HEK293 (cell line): ENCODE results near the gene C13orf42.

Source experiments
- CTCF ChIA-PET: fragments of 350-600 bp; formaldehyde crosslinking; extraction: SDS; loops from one replicate; lab custom pipeline; 2021; ENCODE audit warnings: antibody characterized with exemption; lab: Yijun Ruan, JAX
- POLR2A ChIA-PET: fragments of 300-600 bp; formaldehyde crosslinking; extraction: SDS; loops from one replicate; lab custom pipeline; 2020; ENCODE audit warnings: antibody characterized with exemption, inconsistent platforms; lab: Yijun Ruan, JAX
- H3K27ac ChIP-seq: fragments of 200-500 bp; sonication (Bioruptor generic); 2 replicates; pipeline ENCODE4 v1.5.1; 2014; ENCODE audit warnings: low read depth, low read length, control low read depth, inconsistent platforms; ENCODE audit errors: extremely low read depth
- H3K36me3 ChIP-seq, 2 experiments: fragments of 200-500 bp in 1 of 2; sonication (Bioruptor generic) in 1 of 2; 1 replicate in 1 of 2; 2 replicates in 1 of 2; pipeline ENCODE4 v1.5.1; 2014 to 2017; ENCODE audit warnings: inconsistent platforms in 2 of 2, low read length in 2 of 2; ENCODE audit not compliant: control insufficient read depth in 2 of 2, insufficient read depth in 1 of 2
- H3K4me1 ChIP-seq: fragments of 200-500 bp; sonication (Bioruptor generic); 2 replicates; pipeline ENCODE4 v1.5.1; 2014; ENCODE audit warnings: mild to moderate bottlenecking, low read length, inconsistent platforms; ENCODE audit not compliant: control insufficient read depth, insufficient read depth
- H3K4me3 ChIP-seq: 2 replicates; pipeline ENCODE4 v1.5.1; 2011; ENCODE audit warnings: low read depth, mild to moderate bottlenecking, control low read depth, low read length, moderate library complexity
- H3K9me3 ChIP-seq: fragments of 200-500 bp; sonication (Bioruptor generic); 2 replicates; pipeline ENCODE4 v1.5.1; 2014; ENCODE audit warnings: low read depth, low read length, inconsistent platforms; ENCODE audit not compliant: control insufficient read depth, insufficient read depth
- CTCF ChIP-seq: fragments of 450-650 bp; formaldehyde crosslinking; IDR thresholded peaks from 2 replicates; pipeline ENCODE4 v1.5.1; 2016; ENCODE audit warnings: missing biosample characterization, missing genetic modification characterization
- FEZF1 ChIP-seq: fragments of 450-650 bp; formaldehyde crosslinking; IDR thresholded peaks from 2 replicates; pipeline ENCODE4 v1.5.1; 2016; ENCODE audit warnings: missing biosample characterization, missing genetic modification characterization
- PRDM6 ChIP-seq: fragments of 450-650 bp; formaldehyde crosslinking; IDR thresholded peaks from 2 replicates; pipeline ENCODE4 v1.5.1; 2017; ENCODE audit warnings: missing biosample characterization, missing genetic modification characterization
- YY2 ChIP-seq: fragments of 450-650 bp; formaldehyde crosslinking; IDR thresholded peaks from 2 replicates; pipeline ENCODE4 v1.5.1; 2016; ENCODE audit warnings: missing biosample characterization, missing genetic modification characterization
- ZBTB26 ChIP-seq: fragments of 450-650 bp; formaldehyde crosslinking; optimal IDR thresholded peaks from 2 replicates; pipeline ENCODE3; 2016; ENCODE audit warnings: missing biosample characterization, mild to moderate bottlenecking, missing genetic modification characterization
- ZBTB44 ChIP-seq: fragments of 450-650 bp; IDR thresholded peaks from 2 replicates; pipeline ENCODE4 v1.5.1; 2018; ENCODE audit warnings: missing biosample characterization, mild to moderate bottlenecking, missing genetic modification characterization
- ZNF132 ChIP-seq: fragments of 450-650 bp; formaldehyde crosslinking; IDR thresholded peaks from 2 replicates; pipeline ENCODE4 v1.5.1; 2017; ENCODE audit warnings: missing biosample characterization, missing genetic modification characterization, borderline replicate concordance
- ZNF133 ChIP-seq: fragments of 450-650 bp; formaldehyde crosslinking; IDR thresholded peaks from 2 replicates; pipeline ENCODE4 v1.5.1; 2016; ENCODE audit warnings: missing biosample characterization, missing genetic modification characterization
- ZNF2 ChIP-seq: fragments of 450-650 bp; formaldehyde crosslinking; IDR thresholded peaks from 2 replicates; pipeline ENCODE4 v1.5.1; 2016; ENCODE audit warnings: missing biosample characterization, missing genetic modification characterization
- ZNF221 ChIP-seq: fragments of 450-650 bp; formaldehyde crosslinking; IDR thresholded peaks from 2 replicates; pipeline ENCODE4 v1.5.1; 2017; ENCODE audit warnings: missing biosample characterization, missing genetic modification characterization, borderline replicate concordance
- ZNF26 ChIP-seq: fragments of 450-650 bp; formaldehyde crosslinking; IDR thresholded peaks from 2 replicates; pipeline ENCODE4 v1.5.1; 2016; ENCODE audit warnings: missing biosample characterization, missing genetic modification characterization
- ZNF280D ChIP-seq: fragments of 450-650 bp; formaldehyde crosslinking; IDR thresholded peaks from 2 replicates; pipeline ENCODE4 v1.5.1; 2016; ENCODE audit warnings: missing biosample characterization, missing genetic modification characterization
- ZNF398 ChIP-seq: fragments of 450-650 bp; formaldehyde crosslinking; IDR thresholded peaks from 2 replicates; pipeline ENCODE4 v1.5.1; 2017; ENCODE audit warnings: missing biosample characterization, missing genetic modification characterization
- ZNF626 ChIP-seq: fragments of 450-650 bp; sonication (Bioruptor Pico); formaldehyde crosslinking; IDR thresholded peaks from 2 replicates; pipeline ENCODE4 v1.5.1; 2018; ENCODE audit warnings: missing biosample characterization, missing genetic modification characterization, inconsistent platforms
- ZNF654 ChIP-seq: fragments of 450-650 bp; formaldehyde crosslinking; IDR thresholded peaks from 2 replicates; pipeline ENCODE4 v1.5.1; 2016; ENCODE audit warnings: low read depth, missing biosample characterization, missing genetic modification characterization
- ZNF677 ChIP-seq: fragments of 450-650 bp; IDR thresholded peaks from 2 replicates; pipeline ENCODE4 v1.5.0; 2018; ENCODE audit warnings: missing biosample characterization, mild to moderate bottlenecking, missing genetic modification characterization, moderate library complexity
- ZNF792 ChIP-seq: fragments of 450-650 bp; formaldehyde crosslinking; IDR thresholded peaks from 2 replicates; pipeline ENCODE4 v1.5.1; 2016; ENCODE audit warnings: missing biosample characterization, missing genetic modification characterization

C13orf42 gene

GRCh38 chr13:51151463-51151862 is 40.4 kb upstream of the C13orf42 start:
- H3K27ac ChIP-seq = no peak overlapping the region
- H3K4me1 ChIP-seq = no peaks in the 10 kb centered on the region
- ChIA-PET POLR2A (no interaction called here), CTCF (no interaction called here)
- H3K36me3 ChIP-seq = no peaks in the 10 kb centered on the region
- no peak overlapping the region for H3K4me3 ChIP-seq
- no peaks in the 10 kb centered on the region for H3K9me3 ChIP-seq
- no peak for TF ChIP-seq ZBTB44 (tag by site-specific recombination)
- no peak for TF ChIP-seq YY2 (tag by site-specific recombination)
- no peak for TF ChIP-seq ZNF133 (tag by site-specific recombination)
- no peak for TF ChIP-seq ZBTB26
- TF ChIP-seq ZNF132 = no peak
- no peak for TF ChIP-seq CTCF
- TF ChIP-seq ZNF280D = no peak
- no peak for TF ChIP-seq ZNF221 (tag by site-specific recombination)
- no peak for TF ChIP-seq PRDM6
- no peak for TF ChIP-seq ZNF2 (tag by site-specific recombination)
- no peak for TF ChIP-seq ZNF626
- no peak for TF ChIP-seq ZNF677 (tag by site-specific recombination)
- TF ChIP-seq ZNF792 (tag by site-specific recombination) = no peak
- no peak for TF ChIP-seq FEZF1 (tag by site-specific recombination)

- H3K4me1 ChIP-seq = no peaks in the 10 kb centered on the region
- H3K27ac ChIP-seq = no peak overlapping the region
- no peak overlapping the region for H3K4me3 ChIP-seq
- peak; percentile 68 for TF ChIP-seq ZNF654
- TF ChIP-seq ZNF398 (tag by site-specific recombination) = no peak
- TF ChIP-seq ZNF26 = no peak
- TF ChIP-seq, all 188 proteins: peak for 1
- POLR2A ChIA-PET = no interaction called here
- CTCF ChIA-PET = interaction anchor here (0.6 to 3.2 kb wide), 5 partner anchors 24 to 138 kb away, joined by 4 to 40 read pairs (median 5); no protein-coding TSS in a partner anchor
- H3K36me3 ChIP-seq = no peaks in the 10 kb centered on the region
- H3K9me3 ChIP-seq = no peaks in the 10 kb centered on the region
These were observed 38.0 kb upstream of the C13orf42 start for GRCh38 chr13:51148952-51149573.
